ENCODE data around the gene FBXL17. TPM values are rescaled to one million over a fixed set of nuclear protein-coding genes. Genes with fewer than 3 reads are reported as not detected.

The FBXL17 gene
- total and polyA plus RNA-seq, 9 of the 15 experiments (the other 6 are each of a cell fraction or from before 2014, with no cell fraction given) = 0.32 to 5.4 (median 1.8) TPM

DNA sequence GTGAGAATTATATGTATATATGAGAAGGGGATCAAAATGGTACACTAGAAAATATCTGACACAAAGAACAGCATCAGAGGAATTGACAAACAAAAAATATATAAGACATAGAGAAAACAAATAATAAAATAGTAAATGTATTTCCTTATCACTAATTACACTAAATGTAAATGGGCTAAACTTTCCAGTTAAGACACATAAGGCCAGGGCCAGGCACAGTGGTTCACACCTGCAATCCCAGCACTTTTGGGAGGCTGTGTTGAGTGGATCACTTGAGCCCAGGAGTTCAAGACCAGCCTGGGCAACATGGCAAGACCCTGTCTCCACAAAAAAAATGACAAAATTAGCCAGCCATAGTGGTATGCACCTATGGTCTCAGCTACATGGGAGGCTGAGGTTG, 8.5 kb downstream of the FBXL17 start:
- FAIRE-seq = no peak

DNA sequence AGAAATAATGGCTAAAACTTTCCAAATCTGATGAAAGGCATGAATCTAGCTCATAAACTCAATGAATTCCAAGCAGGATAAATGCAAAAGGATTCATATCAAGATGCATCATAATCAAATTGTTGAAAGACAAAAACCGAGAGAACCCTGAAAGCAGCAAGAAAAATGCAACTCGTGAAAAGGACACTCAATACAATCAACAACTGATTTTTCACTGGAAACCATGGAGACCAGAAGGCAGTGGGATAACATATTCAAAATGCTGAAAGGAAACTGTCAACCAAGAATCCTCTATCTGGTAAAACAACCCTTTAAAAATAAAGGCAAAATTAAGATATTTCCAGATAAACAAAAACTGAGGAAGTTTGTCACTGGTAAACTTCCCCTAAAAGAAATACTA, 9.5 kb downstream of the FBXL17 start:
- 26% methylated on average over 2 of the region's 2 CpGs for WGBS (ENCODE audit: insufficient coverage, low coverage, missing lambda C conversion rate)
- Histone ChIP-seq H3K27me3 (ENCODE audit: control insufficient read depth in 2 of 2, insufficient read depth in 2 of 2, low read length in 2 of 2) (no peaks in the 10 kb centered on the region), H3K4me2 (ENCODE audit: insufficient read depth, low read length) (no peak overlapping the region), H4K20me1 (replicated peaks; ENCODE audit: control insufficient read depth, insufficient read depth, low read length) (no peaks in the 10 kb centered on the region), H3K9ac (ENCODE audit: insufficient read depth in 1 of 2, low read depth in 2 of 2, low read length in 2 of 2) (no peak overlapping the region), H3K36me3 (ENCODE audit: control insufficient read depth, insufficient read depth, low read length) (no peaks in the 10 kb centered on the region), H3K4me1 (replicated peaks in 1 of 2; ENCODE audit: control insufficient read depth in 2 of 2, insufficient read depth in 2 of 2, low read length in 2 of 2) (no peaks in the 10 kb centered on the region), H3K4me3 (no peak overlapping the region), H3K9me1 (ENCODE audit: control insufficient read depth, insufficient read depth, low read length) (no peaks in the 10 kb centered on the region), H3K9me3 (replicated peaks; ENCODE audit: control insufficient read depth, insufficient read depth, low read depth, low read length) (peaks cover 6% of the 10 kb centered on the region; the same call in 1 of the 2 replicates), H3K27ac (ENCODE audit: extremely low read depth, low read depth, low read length) (no peak overlapping the region), H3K79me2 (ENCODE audit: control insufficient read depth, insufficient read depth, low read length) (no peaks in the 10 kb centered on the region), H2AFZ (ENCODE audit: low read depth, low read length) (no peak overlapping the region)
- ChIA-PET CTCF (ENCODE audit: low intra/inter-chr PET ratio) (no interaction called here), POLR2A (no interaction called here)
- FAIRE-seq = no peak
- BruUV-seq (replicated peaks) = no TSS peak
- no peak for DNase-seq (ENCODE audit: extremely low read depth in 1 of 4, low spot score in 3 of 4)
- TF ChIP-seq CBX5 (IDR thresholded peaks at IDR 0.05; ENCODE audit: borderline replicate concordance, low read depth) (peak; percentile 62; the same call in 1 of the 2 replicates), CBX3 (IDR thresholded peaks at IDR 0.05; ENCODE audit: borderline replicate concordance in 1 of 2, low read length in 2 of 2) (peak in 1 of 2 experiments; percentile 87; a peak in 2 of 3 replicates), TRIM28 (IDR thresholded peaks at IDR 0.05) (peak; percentile 77; the same call in 1 of the 2 replicates), SIN3B (IDR thresholded peaks at IDR 0.05; ENCODE audit: low read depth) (no peak), MEIS2 (IDR thresholded peaks at IDR 0.05; ENCODE audit: partially characterized antibody) (no peak)
- in situ Hi-C loops (cut with MboI) (no loop called here), intact Hi-C loops (cut with micrococcal nuclease) (no loop called here)
- no peak for ATAC-seq

More for the DNA sequence above, 8.5 kb downstream of the FBXL17 start:
- Histone ChIP-seq H3K4me3 (no peak overlapping the region), H4K20me1 (replicated peaks; ENCODE audit: control insufficient read depth, insufficient read depth, low read length) (no peaks in the 10 kb centered on the region), H3K4me1 (replicated peaks in 1 of 2; ENCODE audit: control insufficient read depth in 2 of 2, insufficient read depth in 2 of 2, low read length in 2 of 2) (no peaks in the 10 kb centered on the region), H3K9me3 (replicated peaks; ENCODE audit: control insufficient read depth, insufficient read depth, low read depth, low read length) (peaks cover 6% of the 10 kb centered on the region; the same call in 1 of the 2 replicates), H3K9me1 (ENCODE audit: control insufficient read depth, insufficient read depth, low read length) (no peaks in the 10 kb centered on the region), H3K4me2 (ENCODE audit: insufficient read depth, low read length) (no peak overlapping the region), H3K27ac (ENCODE audit: extremely low read depth, low read depth, low read length) (no peak overlapping the region), H3K9ac (ENCODE audit: insufficient read depth in 1 of 2, low read depth in 2 of 2, low read length in 2 of 2) (no peak overlapping the region), H3K27me3 (ENCODE audit: control insufficient read depth in 2 of 2, insufficient read depth in 2 of 2, low read length in 2 of 2) (no peaks in the 10 kb centered on the region), H3K79me2 (ENCODE audit: control insufficient read depth, insufficient read depth, low read length) (no peaks in the 10 kb centered on the region), H3K36me3 (ENCODE audit: control insufficient read depth, insufficient read depth, low read length) (no peaks in the 10 kb centered on the region), H2AFZ (ENCODE audit: low read depth, low read length) (no peak overlapping the region)
- intact Hi-C loops (cut with micrococcal nuclease) = no loop called here
- ChIA-PET CTCF (ENCODE audit: low intra/inter-chr PET ratio) (no interaction called here), POLR2A (no interaction called here)
- DNase-seq (ENCODE audit: extremely low read depth in 1 of 4, low spot score in 3 of 4) (no peak), ATAC-seq (no peak)
- in situ Hi-C loops (cut with MboI) = no loop called here
- no TSS peak for BruUV-seq (replicated peaks)
- TF ChIP-seq ZNF507 (tag; conservative IDR thresholded peaks at IDR 0.05) = peak; percentile 98
- TF ChIP-seq CBX3 (IDR thresholded peaks at IDR 0.05; ENCODE audit: borderline replicate concordance in 1 of 2, low read length in 2 of 2) = peak in 1 of 2 experiments; percentile 62; a peak in 1 of 3 replicates
- no peak for TF ChIP-seq ZNF79 (CRISPR knock-in tag; IDR thresholded peaks at IDR 0.05; ENCODE audit: low read depth)
- peak; percentile 78; the same call in 1 of the 2 replicates for TF ChIP-seq ZNF354B (CRISPR knock-in tag; IDR thresholded peaks at IDR 0.05)

Measured in K562 (cell line).